Activated gamma-delta T cell treated with Interleukin-2 at 50 U/mL for 16 hours (primary cell): ENCODE data around the gene PDZD8.
"Not testable (repeated sequence)": the region's sequence is repeated elsewhere in the genome, so short reads cannot be mapped to it uniquely, and the experiment has no call there.

Source experiments
- DNase-seq: peaks from one replicate; pipeline ENCODE4 v3.0.0-alpha.2; 2020

The PDZD8 gene

GRCh38 chr10:117253908-117254307, 121.3 kb downstream of the PDZD8 start:
- DNase-seq = no peak

GRCh38 chr10:117250411-117250810, 124.8 kb downstream of the PDZD8 start:
- no peak for DNase-seq

GRCh38 chr10:117249493-117250093, 125.6 kb downstream of the PDZD8 start:
- DNase-seq = no peak

- no peak for DNase-seq
Measured at GRCh38 chr10:117248750-117249465, 126.3 kb downstream of the PDZD8 start.

- no peak for DNase-seq
Measured at GRCh38 chr10:117246997-117247671, 128.1 kb downstream of the PDZD8 start.

- no peak for DNase-seq
Measured at GRCh38 chr10:117242463-117242832, 132.8 kb downstream of the PDZD8 start.

- DNase-seq = no peak
Measured at GRCh38 chr10:117241541-117242462, 133.4 kb downstream of the PDZD8 start.

GRCh38 chr10:117240621-117241529, 134.4 kb downstream of the PDZD8 start, which contains the start of gene SLC18A2:
TSS of gene SLC18A2 (plus strand) at chr10:117241114. CDS start at chr10:117241694, 580 bp downstream.
- no peak for DNase-seq

GRCh38 chr10:117239721-117240620, 135.3 kb downstream of the PDZD8 start:
- no peak for DNase-seq

- no peak for DNase-seq
Measured at GRCh38 chr10:117239051-117239450, 136.2 kb downstream of the PDZD8 start.

- DNase-seq = no peak
Measured at GRCh38 chr10:117237401-117237991, 137.7 kb downstream of the PDZD8 start.

GRCh38 chr10:117230107-117230506, 145.1 kb downstream of the PDZD8 start:
- DNase-seq = not testable (repeated sequence)

- no peak for DNase-seq
Measured at GRCh38 chr10:117228210-117228609, 147.0 kb downstream of the PDZD8 start.
